Prostate gland (tissue), 2 donors: ENCODE results near the gene ALK.

Experiments used
- CTCF ChIP-seq, 4 experiments: fragments of 200-600 bp in 2 of 4; fragments of 450-650 bp in 2 of 4; sonication (generic) in 2 of 4; IDR thresholded peaks; 1 replicate in 3 of 4; 2 replicates in 1 of 4; pipeline ENCODE4 v1.5.1; 2016 to 2019; ENCODE audit warnings: antibody characterized with exemption in 4 of 4, mild to moderate bottlenecking in 2 of 4, moderate library complexity in 2 of 4
- POLR2A ChIP-seq: fragments of 450-650 bp; IDR thresholded peaks from one replicate; pipeline ENCODE4 v1.6.1; 2016; ENCODE audit warnings: antibody characterized with exemption, mild to moderate bottlenecking
- POLR2AphosphoS5 ChIP-seq: sonication (generic); formaldehyde crosslinking; IDR thresholded peaks from one replicate; pipeline ENCODE4 v1.6.1; 2017; ENCODE audit warnings: antibody characterized with exemption

- TF ChIP-seq CTCF (IDR thresholded peaks at IDR 0.05), result no peak
- TF ChIP-seq POLR2A, result no peak
- no peak for TF ChIP-seq POLR2AphosphoS5
These were observed 176.4 kb downstream of the ALK start for GRCh38 chr2:29744976-29745375.
